GDM1 (cell line): ENCODE results near the gene BLOC1S6.

Experiments used
- DNase-seq: peaks from one replicate; lab custom pipeline; 2025; lab: John Stamatoyannopoulos, UW

Gene BLOC1S6

GRCh38 chr15:45588219-45588875, 1.2 kb downstream of the BLOC1S6 start:
- no peak for DNase-seq

GRCh38 chr15:45589256-45589655, 2.1 kb downstream of the BLOC1S6 start:
- no peak for DNase-seq

- DNase-seq = no peak
Observed at GRCh38 chr15:45594319-45594718, 7.1 kb downstream of the BLOC1S6 start.

GRCh38 chr15:45594835-45595530, 7.8 kb downstream of the BLOC1S6 start:
- no peak for DNase-seq

- DNase-seq = no peak
Observed at GRCh38 chr15:45603881-45604280, 16.7 kb downstream of the BLOC1S6 start.

- no peak for DNase-seq
Observed at GRCh38 chr15:45604326-45604725, 17.1 kb downstream of the BLOC1S6 start.

GRCh38 chr15:45606413-45606812, 19.2 kb downstream of the BLOC1S6 start:
- DNase-seq = no peak

- no peak for DNase-seq
Observed at GRCh38 chr15:45606841-45607240, 19.7 kb downstream of the BLOC1S6 start.

GRCh38 chr15:45611305-45611704, 24.1 kb downstream of the BLOC1S6 start:
- no peak for DNase-seq

GRCh38 chr15:45612790-45613415, 25.7 kb downstream of the BLOC1S6 start:
- DNase-seq = no peak

GRCh38 chr15:45616901-45617323, 29.7 kb downstream of the BLOC1S6 start:
- no peak for DNase-seq

GRCh38 chr15:45618813-45619212, 31.6 kb downstream of the BLOC1S6 start:
- DNase-seq = no peak

- no peak for DNase-seq
Observed at GRCh38 chr15:45628136-45628535, 41.0 kb downstream of the BLOC1S6 start.

- no peak for DNase-seq
Observed at GRCh38 chr15:45630917-45631691, 43.9 kb downstream of the BLOC1S6 start.

- no peak for DNase-seq
Observed at GRCh38 chr15:45631776-45632175, 44.6 kb downstream of the BLOC1S6 start.

- DNase-seq = no peak
Observed at GRCh38 chr15:45634432-45635190, 47.4 kb downstream of the BLOC1S6 start, which contains the start of gene SQOR. TSS of gene SQOR (plus strand) at chr15:45635029. CDS start at chr15:45658924, 23,895 bp downstream.

GRCh38 chr15:45635191-45635638, 48.0 kb downstream of the BLOC1S6 start:
- no peak for DNase-seq

GRCh38 chr15:45635763-45636292, 48.6 kb downstream of the BLOC1S6 start:
- DNase-seq = no peak

GRCh38 chr15:45637141-45637540, 50.0 kb downstream of the BLOC1S6 start:
- DNase-seq = no peak

GRCh38 chr15:45637552-45638033, 50.4 kb downstream of the BLOC1S6 start:
- DNase-seq = peak; percentile 67

- no peak for DNase-seq
Observed at GRCh38 chr15:45640616-45641015, 53.4 kb downstream of the BLOC1S6 start.
